K562 (cell line): ENCODE data around the gene ATG10. TPM values are rescaled to one million over a fixed set of nuclear protein-coding genes. Genes with fewer than 3 reads are reported as not detected.

Source experiments
- ATAC-seq: fragments of 200-7000 bp; cut with Tn5 transposase; 3 replicates; pipeline ENCODE4 v1.9.1; 2020; ENCODE audit warnings: moderate library complexity
- BruUV-seq: library from RNA; stranded (reverse); fragments of 400-500 nt; replicated peaks from 2 replicates; lab custom pipeline; 2021; lab: Mats Ljungman, UMichigan
- CTCF ChIA-PET: fragments of 300-600 bp; formaldehyde crosslinking; extraction: SDS; loops from one replicate; lab custom pipeline; 2021; ENCODE audit warnings: low intra/inter-chr PET ratio; lab: Yijun Ruan, JAX
- POLR2A ChIA-PET: fragments of 300-600, 350-650 bp; sonication (Branson Sonifier 250); formaldehyde crosslinking; extraction: SDS; loops from one replicate; lab custom pipeline; 2021; ENCODE audit warnings: antibody characterized with exemption, inconsistent platforms; lab: Yijun Ruan, JAX
- DNase-seq, 4 experiments: peaks; one replicate each; pipeline versions ENCODE4 v3.0.0 to v3.0.0-alpha.2; 2011 to 2018; ENCODE audit warnings: low spot score in 3 of 4, mixed read lengths in 3 of 4; ENCODE audit errors: extremely low read depth in 1 of 4
- FAIRE-seq: peaks from 2 replicates; lab custom pipeline; 2011; peaks lifted over from hg19 to GRCh38; lab: Jason Lieb, UNC
- H2AFZ ChIP-seq: 2 replicates; pipeline ENCODE4 v1.6.0; 2011; ENCODE audit warnings: low read depth, low read length, control low read depth, inconsistent platforms
- H3K27ac ChIP-seq: fragments of 200-600 bp; 3 replicates; pipeline ENCODE4 v1.8.0; 2011; ENCODE audit warnings: low read depth, mild to moderate bottlenecking, control low read depth, inconsistent platforms, low read length, moderate library complexity, mixed read lengths; ENCODE audit errors: extremely low read depth
- H3K27me3 ChIP-seq, 2 experiments: fragments of 300-600 bp in 1 of 2; 2 replicates in 1 of 2; 3 replicates in 1 of 2; pipeline versions ENCODE4 v1.6.0 to v1.8.0; 2011; ENCODE audit warnings: inconsistent platforms in 2 of 2, low read length in 2 of 2, mild to moderate bottlenecking in 1 of 2, mixed read lengths in 1 of 2, moderate library complexity in 1 of 2; ENCODE audit not compliant: control insufficient read depth in 2 of 2, insufficient read depth in 2 of 2
- H3K36me3 ChIP-seq: fragments of 300-600 bp; 3 replicates; pipeline ENCODE4 v1.8.0; 2011; ENCODE audit warnings: mild to moderate bottlenecking, low read length, inconsistent platforms; ENCODE audit not compliant: control insufficient read depth, insufficient read depth
- H3K4me1 ChIP-seq, 2 experiments: fragments of 200-600 bp in 1 of 2; replicated peaks in 1 of 2; 2 replicates in 1 of 2; 3 replicates in 1 of 2; pipeline versions ENCODE4 v1.5.1 to v1.8.0; 2011; ENCODE audit warnings: inconsistent platforms in 2 of 2, low read length in 2 of 2, mild to moderate bottlenecking in 1 of 2, mixed read lengths in 1 of 2, moderate library complexity in 1 of 2; ENCODE audit not compliant: control insufficient read depth in 2 of 2, insufficient read depth in 2 of 2
- H3K4me2 ChIP-seq: 2 replicates; pipeline ENCODE4 v1.6.1; 2011; ENCODE audit warnings: low read length, control low read depth, inconsistent platforms, mixed read lengths; ENCODE audit not compliant: insufficient read depth
- H3K4me3 ChIP-seq: fragments of 200-600 bp; sonication (generic), shearing (Covaris generic); 2 replicates; pipeline ENCODE4 v1.5.1; 2016; ENCODE audit warnings: control low read depth, inconsistent platforms
- H3K79me2 ChIP-seq: fragments of 200-600 bp; 3 replicates; pipeline ENCODE4 v1.8.0; 2011; ENCODE audit warnings: low read length, inconsistent platforms; ENCODE audit not compliant: control insufficient read depth, insufficient read depth
- H3K9ac ChIP-seq, 2 experiments: 2 replicates each; pipeline versions ENCODE4 v1.6.0 to v1.6.1; 2011; ENCODE audit warnings: low read depth in 2 of 2, low read length in 2 of 2, control low read depth in 1 of 2, inconsistent platforms in 1 of 2, mild to moderate bottlenecking in 1 of 2, mixed read lengths in 1 of 2; ENCODE audit not compliant: insufficient read depth in 1 of 2
- H3K9me1 ChIP-seq: one replicate; pipeline ENCODE4 v1.6.0; 2011; ENCODE audit warnings: inconsistent platforms, mild to moderate bottlenecking, low read length, moderate library complexity; ENCODE audit not compliant: control insufficient read depth, insufficient read depth
- H3K9me3 ChIP-seq: replicated peaks from 2 replicates; pipeline ENCODE4 v1.5.1; 2011; ENCODE audit warnings: low read depth, low read length, inconsistent platforms; ENCODE audit not compliant: control insufficient read depth, insufficient read depth
- H4K20me1 ChIP-seq: replicated peaks from 2 replicates; pipeline ENCODE4 v1.6.1; 2011; ENCODE audit warnings: low read length, inconsistent platforms, mixed read lengths; ENCODE audit not compliant: control insufficient read depth, insufficient read depth
- CC2D1A ChIP-seq: fragments of 450-650 bp; IDR thresholded peaks from 2 replicates; pipeline ENCODE4 v1.6.1; 2017; ENCODE audit warnings: mild to moderate bottlenecking
- CREBBP ChIP-seq: IDR thresholded peaks from one replicate; pipeline ENCODE4 v1.6.1; 2012; ENCODE audit warnings: low read depth, mild to moderate bottlenecking, control low read depth, inconsistent platforms, low read length
- E2F3 ChIP-seq: fragments of 250-450 bp; sonication (Bioruptor Pico); IDR thresholded peaks from 2 replicates; pipeline ENCODE4 v1.4.0; 2020; ENCODE audit warnings: mild to moderate bottlenecking
- ESRRB ChIP-seq: fragments of 250-450 bp; sonication (Bioruptor Pico); IDR thresholded peaks from 2 replicates; pipeline ENCODE4 v1.5.0; 2020; ENCODE audit warnings: mild to moderate bottlenecking, moderate library complexity, borderline replicate concordance
- FOXP1 ChIP-seq: sonication (generic); formaldehyde crosslinking; IDR thresholded peaks from 2 replicates; pipeline ENCODE4 v1.8.0; 2022; ENCODE audit warnings: mild to moderate bottlenecking, missing genetic modification reagents
- GTF2F1 ChIP-seq: IDR thresholded peaks from 2 replicates; pipeline ENCODE4 v1.6.1; 2011; ENCODE audit warnings: low read depth, low read length, improper control_type of control experiment
- MAFF ChIP-seq: IDR thresholded peaks from 2 replicates; pipeline ENCODE4 v1.6.1; 2012; ENCODE audit warnings: low read length, improper control_type of control experiment
- POLR2B ChIP-seq: fragments of 450-650 bp; IDR thresholded peaks from 2 replicates; pipeline ENCODE4 v1.6.1; 2018; ENCODE audit warnings: low read depth; ENCODE audit not compliant: partially characterized antibody
- RBM25 ChIP-seq: fragments of 200-400 bp; formaldehyde crosslinking; IDR thresholded peaks from 2 replicates; pipeline ENCODE4 v1.6.1; 2018; ENCODE audit warnings: low read length, low read depth, moderate library complexity; ENCODE audit not compliant: severe bottlenecking
- STAT5B ChIP-seq: fragments of 250-450 bp; sonication (Bioruptor Pico); IDR thresholded peaks from 2 replicates; pipeline ENCODE4 v1.8.0; 2021; ENCODE audit warnings: mild to moderate bottlenecking, inconsistent platforms
- THRA ChIP-seq: fragments of 450-650 bp; IDR thresholded peaks from 2 replicates; pipeline ENCODE4 v1.6.1; 2017; ENCODE audit warnings: mild to moderate bottlenecking, moderate library complexity
- U2AF1 ChIP-seq: fragments of 200-400 bp; formaldehyde crosslinking; optimal IDR thresholded peaks from 2 replicates; pipeline ENCODE3; 2017; ENCODE audit warnings: mild to moderate bottlenecking, low read depth, low read length, moderate library complexity
- ZC3H8 ChIP-seq: fragments of 450-650 bp; IDR thresholded peaks from 2 replicates; pipeline ENCODE4 v1.6.1; 2017
- ZNF436 ChIP-seq: fragments of 250-450, 450-650 bp; sonication (Bioruptor Pico); formaldehyde crosslinking; IDR thresholded peaks from 2 replicates; pipeline ENCODE4 v1.7.0; 2020; ENCODE audit warnings: mild to moderate bottlenecking
- WGBS: fragments of 100-300 bp; shearing (Covaris generic); methylation state at CpG from one replicate; pipeline ENCODE4 v1.1.6; 2016; ENCODE audit warnings: low coverage, mixed read lengths; ENCODE audit not compliant: insufficient coverage; ENCODE audit errors: missing lambda C conversion rate; 5-methylcytosine and 5-hydroxymethylcytosine counted together
- in situ Hi-C: fragments of 300-500 bp; cut with MboI; formaldehyde crosslinking; loops from 4 replicates; pipeline ENCODE4 v1.15.0; 2018; ENCODE audit warnings: inconsistent platforms, mixed read lengths
- intact Hi-C: fragments of 100-400 bp; cut with micrococcal nuclease; formaldehyde crosslinking; loops from 2 replicates; pipeline ENCODE4 v1.14.2; 2022
- polyA plus RNA-seq, 8 experiments: library from polyadenylated mRNA; depleted of rRNA in 4 of 8; stranded (reverse) in 5 of 8; unstranded in 3 of 8; fragments of >200 nt; fragmentation: Nextera tagmentation in 2 of 8; fragmentation: Illumina TruSeq in 1 of 8; extraction: Ambion mirVana in 2 of 8; extraction: Trizol in 1 of 8; gene quantifications; 2 replicates each; pipeline versions ENCODE4 v1.2.1 to v1.2.3, GENCODE V29; 2011 to 2014; ENCODE audit warnings: inconsistent platforms in 1 of 8, missing spikeins in 1 of 8
- total RNA-seq, 7 experiments: library from RNA; depleted of rRNA in 6 of 7; stranded (reverse); fragments of >200 nt in 6 of 7; fragmentation: Illumina TruSeq in 2 of 7; extraction: Trizol in 2 of 7; gene quantifications; 2 replicates each; pipeline versions ENCODE4 v1.2.1 to v1.2.3, GENCODE V29; 2011 to 2021; ENCODE audit warnings: low replicate concordance in 1 of 7

Gene ATG10
- total and polyA plus RNA-seq, 9 of the 15 experiments (the other 6 are each of a cell fraction or from before 2014, with no cell fraction given), result 7.0 to 18.8 (median 14.6) TPM

GRCh38 chr5:82044010-82044409, 72.2 kb downstream of the ATG10 start:
- no peak for DNase-seq
- H3K27me3 ChIP-seq, result no peaks in the 10 kb centered on the region
- no peaks in the 10 kb centered on the region for H4K20me1 ChIP-seq
- WGBS, result 38% methylated on average over 2 of the region's 2 CpGs
- H3K9me1 ChIP-seq, result no peaks in the 10 kb centered on the region
- ChIA-PET CTCF (no interaction called here), POLR2A (no interaction called here)
- H3K4me3 ChIP-seq, result no peak overlapping the region
- H3K79me2 ChIP-seq, result no peaks in the 10 kb centered on the region
- no TSS peak for BruUV-seq
- FAIRE-seq, result no peak
- TF ChIP-seq THRA, result no peak
- no peak for ATAC-seq
- no peak overlapping the region for H3K4me2 ChIP-seq
- intact Hi-C loops, result no loop called here
- H3K27ac ChIP-seq, result no peak overlapping the region
- H2AFZ ChIP-seq, result no peak overlapping the region
- in situ Hi-C loops, result no loop called here
- H3K9me3 ChIP-seq, result 0 out of 2 replicates have a peak, but pooled peaks cover 2% of the 10 kb centered on the region
- no peaks in the 10 kb centered on the region for H3K36me3 ChIP-seq
- no peaks in the 10 kb centered on the region for H3K4me1 ChIP-seq
- H3K9ac ChIP-seq, result no peak overlapping the region

GRCh38 chr5:82045554-82046275, 73.9 kb downstream of the ATG10 start:
- Histone ChIP-seq H3K27me3 (no peaks in the 10 kb centered on the region), H3K4me3 (no peak overlapping the region), H3K9me1 (no peaks in the 10 kb centered on the region), H3K9ac (no peak overlapping the region), H3K36me3 (no peaks in the 10 kb centered on the region), H3K4me2 (no peak overlapping the region), H3K9me3 (0 out of 2 replicates have a peak, but pooled peaks cover 2% of the 10 kb centered on the region), H3K4me1 (no peaks in the 10 kb centered on the region), H2AFZ (no peak overlapping the region), H3K27ac (no peak overlapping the region), H4K20me1 (no peaks in the 10 kb centered on the region), H3K79me2 (no peaks in the 10 kb centered on the region)
- in situ Hi-C loops, result no loop called here
- no peak for DNase-seq
- 49% methylated on average over 3 of the region's 3 CpGs for WGBS
- ATAC-seq, result no peak
- no TSS peak for BruUV-seq
- TF ChIP-seq ZC3H8 (no peak), CC2D1A (no peak), RBM25 (no peak), ESRRB (CRISPR knock-in tag) (no peak), U2AF1 (no peak), STAT5B (CRISPR knock-in tag) (no peak), MAFF (no peak), E2F3 (CRISPR knock-in tag) (no peak), POLR2B (no peak), FOXP1 (CRISPR knock-in tag) (no peak), GTF2F1 (no peak), ZNF436 (no peak), CREBBP (no peak)
- intact Hi-C loops, result no loop called here
- FAIRE-seq, result no peak
- POLR2A ChIA-PET, result no interaction called here
- CTCF ChIA-PET, result no interaction called here
